Caco-2 (cell line): ENCODE data around the gene WDR82. TPM values are rescaled to one million over a fixed set of nuclear protein-coding genes. Genes with fewer than 3 reads are reported as not detected.

ENCODE experiments used
- BruUV-seq: library from RNA; stranded (reverse); fragments of 400-500 nt; replicated peaks from 2 replicates; lab custom pipeline; 2021; lab: Mats Ljungman, UMichigan
- CTCF ChIA-PET: fragments of 300-600 bp; sonication (Branson Sonifier 250); formaldehyde crosslinking; loops from one replicate; lab custom pipeline; 2022; ENCODE audit warnings: antibody characterized with exemption; lab: Charles Lee
- POLR2A ChIA-PET: fragments of 300-600 bp; sonication (Branson Sonifier 250); formaldehyde crosslinking; loops from one replicate; lab custom pipeline; 2022; ENCODE audit warnings: antibody characterized with exemption; lab: Charles Lee
- DNase-seq, 2 experiments: peaks; one replicate each; pipeline versions ENCODE4 v3.0.0 to v3.0.0-alpha.2; 2020 to 2022
- H3K27me3 ChIP-seq: replicated peaks from 2 replicates; pipeline ENCODE4 v1.6.0; 2011; ENCODE audit warnings: low read length; ENCODE audit not compliant: control insufficient read depth, insufficient read depth
- H3K36me3 ChIP-seq: 2 replicates; pipeline ENCODE4 v1.5.1; 2011; ENCODE audit warnings: low read length; ENCODE audit not compliant: control insufficient read depth, insufficient read depth
- H3K4me1 ChIP-seq: fragments of 250-450 bp; sonication (Bioruptor Pico); 2 replicates; pipeline ENCODE4 v1.5.1; 2020; ENCODE audit warnings: mild to moderate bottlenecking
- H3K4me3 ChIP-seq: 2 replicates; pipeline ENCODE4 v1.5.1; 2011; ENCODE audit warnings: low read depth, mild to moderate bottlenecking, control low read depth, low read length
- H3K9me3 ChIP-seq: fragments of 250-450 bp; sonication (Bioruptor Pico); 2 replicates; pipeline ENCODE4 v1.5.1; 2020; ENCODE audit warnings: mild to moderate bottlenecking, moderate library complexity
- H3K27ac Mint-ChIP-seq: one replicate; pipeline ENCODE4 v1.8.0; 2022; ENCODE audit warnings: mixed read lengths; ENCODE audit not compliant: unreplicated experiment
- H3K27me3 Mint-ChIP-seq: one replicate; pipeline ENCODE4 v1.8.0; 2022; ENCODE audit warnings: mixed read lengths; ENCODE audit not compliant: insufficient read depth, unreplicated experiment
- H3K36me3 Mint-ChIP-seq: one replicate; pipeline ENCODE4 v1.8.0; 2022; ENCODE audit warnings: mild to moderate bottlenecking, mixed read lengths; ENCODE audit not compliant: insufficient read depth, unreplicated experiment
- H3K4me1 Mint-ChIP-seq: one replicate; pipeline ENCODE4 v1.8.0; 2022; ENCODE audit warnings: low read depth, mixed read lengths; ENCODE audit not compliant: unreplicated experiment
- H3K4me3 Mint-ChIP-seq: one replicate; pipeline ENCODE4 v1.8.0; 2022; ENCODE audit warnings: mild to moderate bottlenecking, moderate library complexity, mixed read lengths; ENCODE audit not compliant: unreplicated experiment
- H3K9me3 Mint-ChIP-seq: one replicate; pipeline ENCODE4 v1.8.0; 2022; ENCODE audit warnings: mixed read lengths; ENCODE audit not compliant: unreplicated experiment
- CTCF ChIP-seq, 2 experiments: fragments of 200-600 bp in 1 of 2; IDR thresholded peaks; 1 replicate in 1 of 2; 2 replicates in 1 of 2; pipeline versions ENCODE4 v1.5.1 to v1.8.0; 2011 to 2022; ENCODE audit warnings: antibody characterized with exemption in 1 of 2, control low read depth in 1 of 2, inconsistent platforms in 1 of 2, low read depth in 1 of 2, low read length in 1 of 2, mild to moderate bottlenecking in 1 of 2, moderate library complexity in 1 of 2; ENCODE audit not compliant: insufficient read depth in 1 of 2, severe bottlenecking in 1 of 2, unreplicated experiment in 1 of 2
- intact Hi-C: fragments of 100-400 bp; cut with micrococcal nuclease; formaldehyde crosslinking; loops from one replicate; pipeline ENCODE4 v1.10.0; 2022; ENCODE audit not compliant: unreplicated experiment
- total RNA-seq: library from RNA; stranded (reverse); gene quantifications from 2 replicates; pipeline ENCODE4 v1.2.3, GENCODE V29; 2022

Gene WDR82
- total RNA-seq, 1 experiment from 2014 or later = 67.1 TPM

- H3K9me3 Mint-ChIP-seq = no peaks in the 10 kb centered on the region
- no peak overlapping the region for H3K4me3 Mint-ChIP-seq
- DNase-seq = no peak
- H3K4me1 Mint-ChIP-seq = no peaks in the 10 kb centered on the region
- Histone ChIP-seq H3K36me3 (peaks cover 3% of the 10 kb centered on the region; the same call in 1 of the 2 replicates), H3K9me3 (no peaks in the 10 kb centered on the region), H3K27me3 (no peaks in the 10 kb centered on the region), H3K4me3 (no peak overlapping the region), H3K4me1 (peaks cover 3% of the 10 kb centered on the region; the same call in 1 of the 2 replicates)
- no peak overlapping the region for H3K27ac Mint-ChIP-seq
- H3K27me3 Mint-ChIP-seq = no peaks in the 10 kb centered on the region
- H3K36me3 Mint-ChIP-seq = peaks cover 16% of the 10 kb centered on the region
- ChIA-PET POLR2A (interaction anchor here (0.8 kb wide), 1 partner anchor 46 kb away, joined by 3 read pairs; the partner anchor contains the start of gene WDR82), CTCF (interaction anchor here (0.5 to 2.6 kb wide), 7 partner anchors 12 to 231 kb away, joined by 3 to 22 read pairs (median 4); no protein-coding TSS in a partner anchor)
- BruUV-seq = no TSS peak
- intact Hi-C loops = loop anchor here (1.0 kb wide), 1 partner anchor 153 kb away; no protein-coding TSS in a partner anchor
- TF ChIP-seq CTCF (IDR thresholded peaks at IDR 0.05; ENCODE audit: insufficient read depth in 1 of 2, low read depth in 1 of 2, low read length in 1 of 2, severe bottlenecking in 1 of 2, unreplicated experiment in 1 of 2) = no peak
Measured at GRCh38 chr3:52232279-52233107, 46.0 kb downstream of the WDR82 start.

- Mint-ChIP-seq H3K27ac (no peak overlapping the region), H3K9me3 (no peaks in the 10 kb centered on the region), H3K4me1 (no peaks in the 10 kb centered on the region), H3K36me3 (peaks cover 16% of the 10 kb centered on the region), H3K4me3 (no peak overlapping the region), H3K27me3 (no peaks in the 10 kb centered on the region)
- Histone ChIP-seq H3K36me3 (peaks cover 3% of the 10 kb centered on the region; the same call in 1 of the 2 replicates), H3K9me3 (no peaks in the 10 kb centered on the region), H3K27me3 (no peaks in the 10 kb centered on the region), H3K4me1 (no peaks in the 10 kb centered on the region), H3K4me3 (no peak overlapping the region)
- intact Hi-C loops = loop anchor here (1.0 kb wide), 1 partner anchor 108 kb away; no protein-coding TSS in a partner anchor
- CTCF ChIA-PET = interaction anchor here (0.9 to 2.6 kb wide), 9 partner anchors 11 to 153 kb away, joined by 3 to 22 read pairs (median 4); partner anchors contain the start of gene POC1A
- no TSS peak for BruUV-seq
- peak in 1 of 2 experiments; percentile 81 for DNase-seq
- POLR2A ChIA-PET = no interaction called here
- peak; percentile 79 to 91 for TF ChIP-seq CTCF (IDR thresholded peaks at IDR 0.05; ENCODE audit: insufficient read depth in 1 of 2, low read depth in 1 of 2, low read length in 1 of 2, severe bottlenecking in 1 of 2, unreplicated experiment in 1 of 2)
Measured at GRCh38 chr3:52231502-52232278, 46.8 kb downstream of the WDR82 start.
